Measurements from ENCODE around the gene RPL29.

Gene RPL29

GRCh38 chr3:52039846-52040245 lies 44.2 kb upstream of the RPL29 start:
- Histone ChIP-seq H3K36me3 (replicated peaks) (no peaks in the 10 kb centered on the region), H3K27ac (no peak overlapping the region), H3K4me3 (ENCODE audit: low read depth, low read length) (no peak overlapping the region), H3K27me3 (replicated peaks) (no peaks in the 10 kb centered on the region)
- TF ChIP-seq CTCF (IDR thresholded peaks at IDR 0.05; ENCODE audit: low read depth, low read length, missing control alignments): no peak
- DNase-seq: no peak
- in situ Hi-C loops (cut with HindIII; ENCODE audit: low pct_ligation_motif_present, low sequenced_read_pairs): no loop called here

- Histone ChIP-seq H3K4me3 (ENCODE audit: low read depth, low read length) (no peak overlapping the region), H3K36me3 (replicated peaks) (no peaks in the 10 kb centered on the region), H3K27me3 (replicated peaks) (no peaks in the 10 kb centered on the region), H3K27ac (no peak overlapping the region)
- in situ Hi-C loops (cut with HindIII; ENCODE audit: low pct_ligation_motif_present, low sequenced_read_pairs): no loop called here
- TF ChIP-seq CTCF (IDR thresholded peaks at IDR 0.05; ENCODE audit: low read depth, low read length, missing control alignments): no peak
- no peak for DNase-seq
These were observed 43.7 kb upstream of the RPL29 start for GRCh38 chr3:52039426-52039825.

GRCh38 chr3:52038227-52038626 lies 42.5 kb upstream of the RPL29 start:
- Histone ChIP-seq H3K4me3 (ENCODE audit: low read depth, low read length) (no peak overlapping the region), H3K36me3 (replicated peaks) (no peaks in the 10 kb centered on the region), H3K27ac (no peak overlapping the region), H3K27me3 (replicated peaks) (no peaks in the 10 kb centered on the region)
- no peak for TF ChIP-seq CTCF (IDR thresholded peaks at IDR 0.05; ENCODE audit: low read depth, low read length, missing control alignments)
- in situ Hi-C loops (cut with HindIII; ENCODE audit: low pct_ligation_motif_present, low sequenced_read_pairs): no loop called here
- no peak for DNase-seq

- Histone ChIP-seq H3K27me3 (replicated peaks) (no peaks in the 10 kb centered on the region), H3K27ac (no peak overlapping the region), H3K4me3 (ENCODE audit: low read depth, low read length) (no peak overlapping the region), H3K36me3 (replicated peaks) (no peaks in the 10 kb centered on the region)
- DNase-seq: no peak
- no peak for TF ChIP-seq CTCF (IDR thresholded peaks at IDR 0.05; ENCODE audit: low read depth, low read length, missing control alignments)
- in situ Hi-C loops (cut with HindIII; ENCODE audit: low pct_ligation_motif_present, low sequenced_read_pairs): no loop called here
These were observed 41.6 kb upstream of the RPL29 start for GRCh38 chr3:52037291-52037690.

- TF ChIP-seq CTCF (IDR thresholded peaks at IDR 0.05; ENCODE audit: low read depth, low read length, missing control alignments): peak; percentile 20
- Histone ChIP-seq H3K27ac (no peak overlapping the region), H3K27me3 (replicated peaks) (no peaks in the 10 kb centered on the region), H3K4me3 (ENCODE audit: low read depth, low read length) (no peak overlapping the region), H3K36me3 (replicated peaks) (no peaks in the 10 kb centered on the region)
- in situ Hi-C loops (cut with HindIII; ENCODE audit: low pct_ligation_motif_present, low sequenced_read_pairs): no loop called here
- DNase-seq: no peak
These were observed 41.1 kb upstream of the RPL29 start for GRCh38 chr3:52036829-52037228.

GRCh38 chr3:52036222-52036694 lies 40.6 kb upstream of the RPL29 start:
- in situ Hi-C loops (cut with HindIII; ENCODE audit: low pct_ligation_motif_present, low sequenced_read_pairs): no loop called here
- Histone ChIP-seq H3K4me3 (ENCODE audit: low read depth, low read length) (no peak overlapping the region), H3K27me3 (replicated peaks) (no peaks in the 10 kb centered on the region), H3K27ac (no peak overlapping the region), H3K36me3 (replicated peaks) (no peaks in the 10 kb centered on the region)
- no peak for DNase-seq
- no peak for TF ChIP-seq CTCF (IDR thresholded peaks at IDR 0.05; ENCODE audit: low read depth, low read length, missing control alignments)
